ENCODE measurements around the gene UBALD2.

DNA sequence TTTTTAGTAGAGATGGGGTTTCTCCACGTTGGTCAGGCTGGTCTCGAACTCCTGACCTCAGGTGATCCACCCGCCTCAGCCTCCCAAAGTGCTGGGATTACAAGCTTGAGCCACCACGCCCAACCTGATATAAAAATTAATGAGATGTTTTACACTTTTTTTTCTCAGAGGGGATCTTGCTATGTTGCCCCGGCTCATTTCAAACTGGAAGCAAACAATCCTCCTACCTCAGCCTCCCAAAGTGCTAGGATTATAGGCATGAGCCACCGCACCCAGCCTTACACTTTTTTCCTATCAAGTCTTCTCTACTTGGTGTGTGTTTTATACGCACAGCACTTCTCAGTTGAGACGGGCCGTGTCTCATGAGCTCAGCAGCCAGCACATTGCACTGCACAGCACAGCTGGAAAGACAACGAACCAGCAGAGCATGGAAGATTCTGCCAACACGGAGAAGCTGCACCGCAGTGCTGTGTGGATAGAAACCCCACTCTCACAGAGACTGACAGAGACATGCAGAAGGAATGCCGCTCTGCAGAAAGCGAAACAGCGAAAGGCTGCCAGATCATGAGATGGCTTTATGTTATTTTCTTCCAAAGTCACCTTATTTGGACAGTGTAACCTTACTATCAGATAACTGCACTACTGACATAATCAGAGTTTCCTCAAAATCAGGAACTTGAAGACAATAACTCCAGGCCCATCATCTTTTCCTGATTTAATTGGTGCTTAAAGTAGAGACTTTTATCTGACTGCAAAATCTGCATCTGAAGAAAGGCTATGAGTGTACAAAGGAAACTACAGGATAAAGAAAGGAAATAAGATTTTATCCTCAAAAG, 49.5 kb downstream of the UBALD2 start:
- TF ChIP-seq CTCF (IDR thresholded peaks at IDR 0.05), result no peak
- peak in 1 of 4 donors; percentile 5 for TF ChIP-seq EP300 (IDR thresholded peaks at IDR 0.05)
